NOMO-1 treated with DMSO at 0.1 percent for 48 hours (cell line): Measurements from ENCODE around the gene TBX18.
A peak's percentile ranks its signal among the peaks of the same experiment; 100 is the strongest.

Experiments
- DNase-seq: peaks from one replicate; lab custom pipeline; 2025; ENCODE audit not compliant: unreplicated experiment; lab: John Stamatoyannopoulos, UW

TBX18 gene

DNA sequence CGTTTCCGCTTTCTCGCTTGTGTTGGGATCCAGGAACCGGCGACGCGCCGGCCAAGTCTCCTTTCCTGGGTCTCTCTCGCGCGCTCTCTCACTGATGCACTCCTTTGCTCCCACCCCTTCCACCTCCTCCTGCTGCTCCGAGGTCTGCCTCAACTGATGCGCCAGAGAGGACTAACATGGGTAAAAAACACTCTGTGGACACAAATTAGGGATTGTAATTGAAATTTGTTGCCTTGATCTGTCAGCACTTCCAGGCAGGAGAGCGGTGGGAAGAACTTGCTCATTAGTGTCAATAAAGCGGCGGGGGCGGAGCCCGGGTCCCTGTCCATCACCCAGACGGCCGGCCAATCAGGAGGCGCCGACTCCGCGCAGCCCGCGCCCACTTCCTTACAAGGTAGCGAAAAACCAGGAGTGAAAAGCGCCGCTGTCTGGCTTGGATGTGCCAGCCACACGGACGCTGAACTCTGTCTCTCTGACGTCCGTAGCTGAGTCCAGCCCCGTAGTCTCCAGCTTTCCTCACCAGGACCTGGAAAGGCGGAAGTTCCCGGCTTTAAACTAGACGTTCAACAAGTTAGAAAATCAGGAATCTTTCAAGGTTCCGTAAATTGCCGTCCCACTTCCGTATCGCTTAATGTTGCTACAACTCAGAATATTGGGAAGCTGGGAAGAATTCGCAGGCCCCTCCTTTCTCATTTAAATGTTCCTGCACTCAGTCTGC lies at the start of gene TBX18:
TSS of gene TBX18 (minus strand) at position 267 of the 718 bp plus-strand sequence. CDS start 417 bp downstream, outside the sequence.
- DNase-seq, result no peak

- no peak for DNase-seq
These were observed 47.0 kb upstream of the TBX18 start for GRCh38 chr6:84811351-84811750.

DNA sequence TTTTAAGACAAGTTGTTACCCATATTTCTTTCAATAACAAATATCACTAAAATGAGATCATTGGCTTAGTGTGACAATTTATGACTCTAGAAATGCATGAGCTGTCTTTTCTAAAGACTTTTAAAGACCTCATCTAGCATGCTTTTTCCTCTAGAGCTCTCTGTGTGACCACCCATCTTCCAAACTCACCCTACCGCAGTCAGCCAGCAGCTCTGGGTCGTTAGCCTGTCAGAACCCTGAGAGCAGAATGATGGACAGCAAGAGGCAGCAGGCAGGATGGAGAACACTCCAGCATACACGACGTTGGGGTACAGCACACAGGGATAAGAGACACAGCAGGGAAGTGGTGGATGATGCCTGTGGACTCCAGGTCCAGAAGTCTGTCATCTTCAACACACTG lies 45.1 kb upstream of the TBX18 start:
- DNase-seq, result no peak

DNA sequence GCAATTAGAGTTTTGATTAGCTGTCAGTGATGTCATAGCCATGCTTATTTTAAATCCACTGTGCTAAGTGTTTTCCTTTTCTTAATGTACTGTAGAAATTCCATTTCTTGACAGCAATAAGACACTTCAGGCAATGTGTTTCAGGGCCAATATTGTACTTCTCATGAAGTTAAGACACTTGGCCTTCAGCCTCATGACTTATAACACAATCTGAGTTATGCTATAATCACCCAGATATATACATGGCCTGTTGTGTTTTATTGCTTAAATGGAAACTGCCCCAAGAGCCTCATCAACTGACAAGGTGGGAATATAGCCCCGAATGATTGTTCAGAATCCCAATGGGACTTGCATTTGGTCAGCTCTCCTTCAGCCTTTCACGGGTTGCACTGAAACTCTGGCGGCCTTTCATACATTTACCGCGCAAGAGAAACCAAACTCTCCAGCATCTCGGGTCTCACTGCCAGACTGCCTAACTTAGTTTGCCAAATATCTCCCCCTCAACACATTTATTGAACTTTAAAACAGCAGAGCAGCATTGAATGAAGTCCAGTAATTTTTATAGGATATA lies 44.2 kb upstream of the TBX18 start:
- DNase-seq, result no peak

DNA sequence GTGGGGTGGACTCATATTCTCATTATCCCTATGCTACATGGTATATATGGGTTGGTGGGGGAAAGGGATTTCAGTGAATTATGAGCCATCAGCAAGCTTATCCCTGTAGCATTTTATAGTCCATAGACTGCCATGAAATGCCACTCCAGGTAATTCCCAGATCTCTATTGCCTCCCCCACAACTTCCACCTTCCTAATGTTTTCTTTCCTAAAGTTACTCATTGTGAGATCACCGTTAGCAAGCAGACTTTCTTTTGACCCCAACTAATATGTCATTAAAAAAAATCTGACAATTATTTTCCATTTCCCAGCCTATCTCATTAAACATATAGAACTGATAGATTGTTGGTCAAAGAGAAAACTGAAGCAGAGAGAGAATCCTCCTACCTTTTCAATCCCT lies 40.7 kb upstream of the TBX18 start:
- DNase-seq, result no peak

DNA sequence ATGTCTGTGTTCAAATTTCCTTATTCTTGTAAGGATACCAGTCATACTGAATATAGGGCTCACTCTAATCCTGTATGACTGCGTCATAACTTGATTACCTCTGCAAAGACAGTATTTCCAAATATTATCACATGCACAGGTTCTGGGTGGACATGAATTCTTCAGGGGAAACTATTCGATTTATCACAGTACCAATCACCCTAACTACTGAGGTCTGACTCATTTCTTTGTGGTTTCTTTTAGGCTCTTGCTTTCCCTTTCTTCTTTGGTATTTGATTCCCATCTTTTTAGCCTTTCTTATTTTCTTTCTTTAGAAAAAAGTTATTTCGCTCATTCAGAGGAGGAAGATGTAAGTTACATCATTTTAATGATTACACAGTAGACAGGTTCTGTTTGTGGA lies 40.3 kb upstream of the TBX18 start:
- DNase-seq, result no peak

DNA sequence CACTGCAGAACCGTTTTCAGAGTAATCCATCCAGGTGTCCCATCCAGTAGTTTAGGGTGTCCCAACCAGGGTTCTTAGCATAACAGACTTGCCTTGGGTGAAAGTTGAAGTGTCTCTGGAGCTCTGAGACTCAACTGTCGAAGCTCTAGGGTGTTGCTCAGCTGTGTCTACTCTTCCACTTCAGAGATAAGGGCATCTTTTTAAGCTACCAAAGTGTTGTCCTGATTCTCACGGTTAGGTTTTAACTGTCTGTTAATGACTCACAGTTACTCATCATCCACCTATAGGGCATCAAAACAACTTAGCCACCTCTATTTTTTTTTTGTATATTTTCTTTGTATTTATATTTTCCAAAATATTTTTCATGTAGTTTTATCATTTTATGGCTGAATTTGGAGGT lies 36.9 kb upstream of the TBX18 start:
- no peak for DNase-seq

DNA sequence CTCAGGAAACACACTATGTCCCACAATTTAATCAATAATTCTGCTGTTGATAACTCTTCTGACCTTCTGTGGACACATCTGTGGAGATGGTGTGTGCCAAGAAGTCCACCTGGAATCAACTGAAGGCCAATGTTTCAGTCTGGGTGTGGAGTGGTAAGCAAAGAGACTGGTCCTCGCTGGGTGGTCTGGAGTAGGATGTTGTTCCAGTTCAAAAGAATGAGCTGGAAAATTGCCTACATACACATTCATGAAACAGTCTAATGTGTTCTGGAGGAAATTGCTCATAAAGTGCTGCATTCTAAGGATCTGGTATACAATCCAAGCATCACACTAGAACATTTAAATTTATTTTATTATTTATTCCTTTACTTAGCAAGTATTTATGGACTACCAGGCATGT lies 33.9 kb upstream of the TBX18 start:
- no peak for DNase-seq

DNA sequence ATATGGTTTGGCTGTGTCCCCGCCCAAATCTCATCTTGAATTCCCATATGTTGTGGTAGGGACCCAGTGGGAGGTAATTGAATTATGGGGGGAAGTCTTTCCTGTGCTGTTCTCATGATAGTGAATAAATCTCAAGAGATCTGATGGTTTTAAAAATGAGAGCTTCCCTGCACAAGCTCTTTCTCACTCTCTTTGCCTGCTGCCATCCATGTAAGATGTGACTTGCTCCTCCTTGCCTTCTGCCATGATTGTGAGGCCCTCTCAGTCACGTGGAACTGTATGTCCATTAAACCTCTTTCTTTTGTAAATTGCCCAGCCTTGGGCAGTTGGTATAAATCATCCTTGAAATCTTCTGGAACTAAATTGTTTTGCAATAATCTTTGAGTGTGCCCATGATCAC lies 31.9 kb upstream of the TBX18 start:
- no peak for DNase-seq

DNA sequence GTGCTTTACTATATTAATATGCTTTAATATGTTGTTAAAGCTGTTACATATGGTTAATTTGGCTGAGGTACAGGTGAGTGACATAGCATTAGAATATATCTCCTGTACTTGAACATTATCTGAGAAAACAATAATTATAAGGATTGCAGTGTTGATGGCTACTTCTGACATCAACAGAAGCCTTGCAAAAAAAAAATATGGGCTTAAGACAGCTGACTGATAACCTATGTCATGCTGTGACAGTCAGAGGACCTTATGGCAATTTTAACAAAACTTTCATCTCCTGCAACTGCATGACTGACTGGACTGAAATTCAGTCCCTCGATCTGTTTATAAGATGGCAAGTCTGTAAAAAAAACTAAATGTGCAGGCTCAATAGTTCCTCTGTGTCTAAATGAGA lies 27.5 kb upstream of the TBX18 start:
- DNase-seq, result no peak

- DNase-seq, result peak; percentile 69
These were observed 26.8 kb upstream of the TBX18 start for GRCh38 chr6:84791233-84791632.

GRCh38 chr6:84789170-84789569 lies 24.8 kb upstream of the TBX18 start:
- no peak for DNase-seq

- DNase-seq, result no peak
These were observed 24.3 kb upstream of the TBX18 start for GRCh38 chr6:84788689-84789088.

DNA sequence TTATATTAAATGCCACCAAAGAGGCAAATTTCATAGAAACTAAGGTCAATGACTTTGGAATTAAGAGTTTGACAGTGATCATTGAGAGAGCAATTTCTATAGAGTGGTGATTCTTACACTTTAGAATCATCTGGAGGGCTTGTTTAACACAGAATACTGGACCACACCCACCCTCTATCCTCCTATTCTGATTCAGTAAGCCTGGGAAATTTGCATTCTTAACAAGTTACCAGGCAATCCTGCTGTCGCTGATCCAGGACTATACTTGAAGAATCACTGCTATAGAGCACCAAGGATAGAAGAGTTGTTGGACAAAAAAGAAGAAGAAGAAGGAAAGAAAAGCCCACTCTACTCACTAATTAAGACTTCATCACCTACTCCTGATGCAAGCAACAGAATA lies 21.3 kb upstream of the TBX18 start:
- no peak for DNase-seq

GRCh38 chr6:84779917-84780316 lies 15.5 kb upstream of the TBX18 start:
- DNase-seq, result no peak

- no peak for DNase-seq
These were observed 15.0 kb upstream of the TBX18 start for GRCh38 chr6:84779380-84779779.

DNA sequence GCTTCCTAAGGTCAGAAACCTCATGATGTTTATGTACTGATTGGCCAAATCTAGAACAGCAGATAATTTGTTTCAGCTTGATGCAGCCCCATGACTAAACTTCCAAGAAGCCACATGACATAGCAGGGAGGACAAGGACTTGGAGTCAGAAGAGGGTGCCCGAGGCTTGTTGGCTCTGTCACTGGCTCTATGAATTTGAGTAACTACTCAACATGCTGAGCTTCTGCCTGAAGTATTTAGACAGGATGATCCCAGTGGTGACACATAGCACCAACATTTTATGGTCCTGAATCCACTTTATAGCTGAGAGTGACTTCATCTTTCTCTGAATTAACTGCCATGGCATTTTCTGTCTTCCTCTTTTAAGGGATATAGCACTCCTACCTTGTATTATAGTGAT lies 13.5 kb upstream of the TBX18 start:
- DNase-seq, result no peak

DNA sequence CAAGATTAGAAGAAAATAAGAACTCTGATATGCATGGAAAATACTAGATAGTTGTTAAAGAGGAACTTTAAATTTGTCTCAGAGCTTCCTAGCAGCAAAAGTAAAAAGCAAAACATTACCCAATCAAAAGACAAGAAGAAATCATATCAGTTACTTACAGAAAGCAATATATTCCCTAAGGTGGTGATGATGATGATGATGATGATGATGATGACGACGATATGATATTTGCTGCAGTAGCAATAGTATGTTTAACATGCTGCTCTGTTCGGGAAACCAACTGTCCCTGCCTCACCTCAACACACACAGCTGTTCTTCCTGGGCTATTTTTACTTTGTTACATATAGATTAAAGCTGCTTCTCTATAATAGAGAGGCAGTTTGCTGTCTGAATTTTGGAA lies 12.0 kb upstream of the TBX18 start:
- DNase-seq, result no peak

- DNase-seq, result no peak
These were observed 11.4 kb upstream of the TBX18 start for GRCh38 chr6:84775751-84776150.

DNA sequence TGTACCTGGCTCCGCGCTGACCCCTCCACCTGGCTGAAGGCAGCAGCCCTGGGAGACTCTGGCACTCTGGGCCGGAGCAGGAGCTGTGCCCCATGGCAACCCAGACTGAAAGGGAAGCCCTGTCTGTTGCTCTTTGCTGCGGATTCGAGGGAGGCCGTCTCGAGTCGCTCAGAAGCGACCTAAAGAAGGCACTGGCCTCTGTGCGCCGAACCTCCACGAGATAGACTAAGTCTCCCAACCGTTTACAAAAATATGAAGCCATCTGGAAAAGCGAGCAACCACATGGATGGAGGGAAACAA lies 10.5 kb upstream of the TBX18 start:
- DNase-seq, result no peak

DNA sequence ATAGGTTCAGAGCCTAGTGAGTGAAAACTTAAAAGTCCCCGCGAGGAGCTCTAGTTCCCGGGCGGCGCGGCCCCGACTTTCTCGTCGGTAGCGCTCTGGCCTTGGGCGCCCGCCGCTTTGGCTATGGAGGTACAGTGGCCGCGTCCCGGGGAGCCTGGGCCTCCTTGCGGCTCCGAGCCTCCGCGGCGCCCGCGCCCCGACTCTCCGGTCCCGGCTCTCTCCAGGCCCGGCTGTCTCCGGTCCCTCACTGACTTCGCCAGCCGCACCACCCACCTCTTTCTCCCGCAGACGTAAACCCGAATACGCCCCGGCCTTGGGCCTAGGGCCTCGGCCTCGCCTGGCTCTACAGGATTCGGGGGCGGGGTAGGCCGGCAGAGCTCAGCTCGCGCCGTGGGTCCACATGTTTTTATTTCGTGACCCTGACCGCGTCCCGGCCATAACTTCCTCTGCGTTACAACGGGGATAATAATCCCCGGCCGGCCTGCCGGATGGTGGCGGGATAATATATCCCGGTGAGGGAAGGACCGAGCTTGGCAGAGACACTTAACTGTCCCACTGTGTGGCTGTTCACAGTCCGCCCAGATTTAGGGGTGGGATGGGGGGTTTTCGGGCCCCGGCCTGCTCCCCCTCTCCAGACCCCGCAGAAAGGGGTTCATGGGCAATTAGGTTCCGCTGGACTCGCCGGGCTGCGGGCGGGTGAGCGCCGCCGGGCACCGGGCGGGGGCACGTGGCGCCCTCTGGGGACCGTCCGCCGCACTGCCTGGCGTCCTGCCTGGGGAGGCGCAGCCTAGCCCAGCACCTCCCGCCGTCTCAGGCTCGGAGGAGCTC lies 10.0 kb upstream of the TBX18 start:
- no peak for DNase-seq

DNA sequence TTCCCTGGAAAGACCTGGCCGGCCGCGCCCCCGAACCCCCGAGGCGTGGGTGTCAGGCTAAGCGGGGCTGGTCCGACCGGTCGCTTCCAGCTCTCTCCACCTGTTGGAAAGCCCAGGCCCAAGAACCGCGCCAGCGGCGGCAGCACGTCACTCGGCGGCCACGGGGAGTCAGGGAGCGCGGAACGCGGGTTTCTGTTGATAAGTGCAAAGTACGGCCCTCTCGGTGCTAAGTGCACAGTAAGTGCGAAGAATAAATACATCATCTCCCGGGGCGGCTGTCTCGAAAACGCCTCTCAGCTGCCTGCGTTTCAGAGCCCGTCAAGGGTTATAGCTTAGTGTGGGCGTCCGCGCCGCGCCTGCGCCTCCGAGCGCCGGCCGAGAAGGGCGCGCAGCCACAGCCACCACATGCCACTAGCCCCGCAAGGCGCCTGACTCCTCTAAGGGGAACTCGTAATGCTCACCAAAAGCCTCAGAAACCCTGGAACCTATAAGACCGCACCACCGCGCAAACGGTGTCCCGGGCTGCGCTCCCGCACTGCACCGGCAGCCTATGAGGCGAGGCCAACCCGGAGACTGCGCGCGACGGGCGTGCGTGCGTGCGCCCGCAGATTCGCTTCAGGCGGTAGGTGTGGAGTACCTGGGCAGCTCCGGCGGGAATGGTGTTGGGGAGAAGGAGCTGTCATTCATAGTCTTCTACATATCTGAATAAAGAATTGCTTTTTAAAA lies 9.2 kb upstream of the TBX18 start:
- DNase-seq, result no peak
